H1 (cell line): ENCODE data around the gene CDC25C. TPM values are rescaled to one million over a fixed set of nuclear protein-coding genes. Genes with fewer than 3 reads are reported as not detected.

ENCODE experiments used
- BACH1 ChIP-seq: IDR thresholded peaks from 2 replicates; pipeline ENCODE4 v1.6.1; 2012; ENCODE audit warnings: low read length, improper control_type of control experiment
- BCL11A ChIP-seq, 2 experiments: IDR thresholded peaks; one replicate each; pipeline ENCODE4 v1.6.1; 2011; ENCODE audit warnings: low read depth in 2 of 2, low read length in 2 of 2, mild to moderate bottlenecking in 2 of 2
- KDM4A ChIP-seq: IDR thresholded peaks from one replicate; pipeline ENCODE4 v1.7.1; 2012; ENCODE audit warnings: low read depth, mild to moderate bottlenecking, moderate library complexity, low read length, inconsistent platforms; ENCODE audit not compliant: severe bottlenecking
- RAD21 ChIP-seq, 2 experiments: IDR thresholded peaks in 1 of 2; conservative IDR thresholded peaks in 1 of 2; 2 replicates each; pipeline ENCODE4 v1.6.1; 2011; ENCODE audit warnings: low read depth in 2 of 2, low read length in 2 of 2, improper control_type of control experiment in 1 of 2, inconsistent platforms in 1 of 2, mild to moderate bottlenecking in 1 of 2, moderate library complexity in 1 of 2
- SP1 ChIP-seq: IDR thresholded peaks from 2 replicates; pipeline ENCODE4 v1.6.1; 2011; ENCODE audit warnings: low read depth, low read length
- TEAD4 ChIP-seq: IDR thresholded peaks from 2 replicates; pipeline ENCODE4 v1.6.1; 2012; ENCODE audit warnings: low read depth, low read length, inconsistent platforms, mixed read lengths
- polyA plus RNA-seq, 7 experiments: library from polyadenylated mRNA; depleted of rRNA in 3 of 7; stranded (reverse) in 5 of 7; unstranded in 2 of 7; fragments of >200 nt in 5 of 7; fragments of 200-250 nt in 2 of 7; gene quantifications; 1 replicate in 5 of 7; 2 replicates in 1 of 7; 4 replicates in 1 of 7; pipeline versions ENCODE4 v1.2.1 to v1.2.3, GENCODE V29; 2011 to 2013; ENCODE audit warnings: missing spikeins in 2 of 7, mixed read lengths in 2 of 7
- total RNA-seq: library from RNA; stranded (reverse); fragmentation: NEBNext Ultra II Directional; extraction: Animal tissue kit (Norgen Biotek cat#: 25700); gene quantifications from 2 replicates; pipeline ENCODE4 v1.2.1, GENCODE V29; 2021
- TF ChIP-seq, protein P1 (sequence below): IDR thresholded peaks from 2 replicates; pipeline ENCODE4 v1.6.1; 2012; ENCODE audit warnings: low read length, inconsistent platforms

The CDC25C gene
- total and polyA plus RNA-seq, 2 of the 8 experiments (the other 6 are each of a cell fraction or from before 2014, with no cell fraction given) = 18.4 to 20.8 TPM

DNA sequence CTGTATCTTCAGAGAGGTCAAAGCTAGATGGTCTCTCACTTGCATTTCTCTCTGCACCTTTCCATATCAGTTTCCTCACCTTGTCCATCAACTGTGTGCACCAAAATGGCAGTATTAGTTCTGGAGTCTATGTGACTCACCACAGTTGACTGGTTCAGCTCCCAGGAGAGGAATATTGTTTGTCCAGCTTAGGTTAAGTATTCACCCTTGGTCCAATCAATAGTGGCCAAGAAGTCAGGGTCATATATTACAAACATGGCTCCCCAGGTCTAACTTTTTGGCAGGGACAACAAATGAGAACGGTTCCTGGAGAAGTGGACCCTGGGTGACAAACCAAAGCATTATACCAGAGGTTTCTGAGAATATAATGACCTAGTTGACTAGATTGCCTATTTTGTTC is 93.6 kb downstream of the CDC25C start (continued):
- TF ChIP-seq RAD21 (IDR thresholded peaks at IDR 0.05 in 1 of 2, conservative IDR thresholded peaks at IDR 0.05 in 1 of 2; ENCODE audit: low read depth in 2 of 2, low read length in 2 of 2) = no peak
- TF ChIP-seq, protein P1, sequence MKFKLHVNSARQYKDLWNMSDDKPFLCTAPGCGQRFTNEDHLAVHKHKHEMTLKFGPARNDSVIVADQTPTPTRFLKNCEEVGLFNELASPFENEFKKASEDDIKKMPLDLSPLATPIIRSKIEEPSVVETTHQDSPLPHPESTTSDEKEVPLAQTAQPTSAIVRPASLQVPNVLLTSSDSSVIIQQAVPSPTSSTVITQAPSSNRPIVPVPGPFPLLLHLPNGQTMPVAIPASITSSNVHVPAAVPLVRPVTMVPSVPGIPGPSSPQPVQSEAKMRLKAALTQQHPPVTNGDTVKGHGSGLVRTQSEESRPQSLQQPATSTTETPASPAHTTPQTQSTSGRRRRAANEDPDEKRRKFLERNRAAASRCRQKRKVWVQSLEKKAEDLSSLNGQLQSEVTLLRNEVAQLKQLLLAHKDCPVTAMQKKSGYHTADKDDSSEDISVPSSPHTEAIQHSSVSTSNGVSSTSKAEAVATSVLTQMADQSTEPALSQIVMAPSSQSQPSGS = no peak
- no peak for TF ChIP-seq KDM4A
- TF ChIP-seq BACH1 = no peak
- TF ChIP-seq BCL11A (IDR thresholded peaks at IDR 0.05; ENCODE audit: low read depth in 2 of 2, low read length in 2 of 2) = no peak
- no peak for TF ChIP-seq SP1
- no peak for TF ChIP-seq TEAD4

Other genes with a start within 250 kb of the CDC25C start
- 0.27 TPM in 1 of 2 replicates, not detected in the other for gene WNT8A, start 247.8 kb downstream of the CDC25C start, total RNA-seq
- gene WNT8A, start 247.8 kb downstream of the CDC25C start, polyA plus RNA-seq (2011; rRNA removed) = 0.06 TPM in 1 of 2 replicates, not detected in the other
- gene NME5, start 192.4 kb downstream of the CDC25C start, total RNA-seq = 0.63 and 0.89 TPM in 2 replicates
- 0.46 and 0.48 TPM in 2 replicates for gene NME5, start 192.4 kb downstream of the CDC25C start, polyA plus RNA-seq (2011; rRNA removed)
- 75.8 and 78.5 TPM in 2 replicates for gene BRD8, start 153.2 kb downstream of the CDC25C start, total RNA-seq
- gene BRD8, start 153.2 kb downstream of the CDC25C start, polyA plus RNA-seq (2011; rRNA removed) = 28.8 and 37.8 TPM in 2 replicates
- gene KIF20A, start 152.7 kb downstream of the CDC25C start, total RNA-seq = 67.1 and 68.1 TPM in 2 replicates
- 26.4 and 33.3 TPM in 2 replicates for gene KIF20A, start 152.7 kb downstream of the CDC25C start, polyA plus RNA-seq (2011; rRNA removed)
- 43.6 and 45.7 TPM in 2 replicates for gene CDC23, start 118.5 kb downstream of the CDC25C start, total RNA-seq
- 20.9 and 32.6 TPM in 2 replicates for gene CDC23, start 118.5 kb downstream of the CDC25C start, polyA plus RNA-seq (2011; rRNA removed)
- 0.88 and 1.2 TPM in 2 replicates for gene GFRA3, start 57.2 kb downstream of the CDC25C start, total RNA-seq
- 3.4 TPM in 2 replicates for gene GFRA3, start 57.2 kb downstream of the CDC25C start, polyA plus RNA-seq (2011; rRNA removed)
- 57.6 and 58.9 TPM in 2 replicates for gene FAM53C, start 6.5 kb upstream of the CDC25C start, total RNA-seq
- gene FAM53C, start 6.5 kb upstream of the CDC25C start, polyA plus RNA-seq (2011; rRNA removed) = 72.7 and 75.3 TPM in 2 replicates
- 78.1 and 79.7 TPM in 2 replicates for gene KDM3B, start 20.9 kb upstream of the CDC25C start, total RNA-seq
- gene KDM3B, start 20.9 kb upstream of the CDC25C start, polyA plus RNA-seq (2011; rRNA removed) = 21.1 and 27.1 TPM in 2 replicates
- gene REEP2, start 107.3 kb upstream of the CDC25C start, total RNA-seq = 40.2 and 41.4 TPM in 2 replicates
- gene REEP2, start 107.3 kb upstream of the CDC25C start, polyA plus RNA-seq (2011; rRNA removed) = 26.5 and 44.7 TPM in 2 replicates
- gene EGR1, start 133.7 kb upstream of the CDC25C start, total RNA-seq = 35.5 and 39.6 TPM in 2 replicates
- gene EGR1, start 133.7 kb upstream of the CDC25C start, polyA plus RNA-seq (2011; rRNA removed) = 16.2 and 36.0 TPM in 2 replicates
- 168 TPM in 2 replicates for gene ETF1, start 211.4 kb upstream of the CDC25C start, total RNA-seq
- gene ETF1, start 211.4 kb upstream of the CDC25C start, polyA plus RNA-seq (2011; rRNA removed) = 31.1 and 50.5 TPM in 2 replicates
- gene HSPA9, start 243.6 kb upstream of the CDC25C start, total RNA-seq = 395 and 396 TPM in 2 replicates
- gene HSPA9, start 243.6 kb upstream of the CDC25C start, polyA plus RNA-seq (2011; rRNA removed) = 175 and 191 TPM in 2 replicates